ENCODE data around the gene EEA1. TPM values are rescaled to one million over a fixed set of nuclear protein-coding genes. Genes with fewer than 3 reads are reported as not detected.

EEA1 gene
- total RNA-seq, 1 donor from 2014 or later = 9.2 TPM

DNA sequence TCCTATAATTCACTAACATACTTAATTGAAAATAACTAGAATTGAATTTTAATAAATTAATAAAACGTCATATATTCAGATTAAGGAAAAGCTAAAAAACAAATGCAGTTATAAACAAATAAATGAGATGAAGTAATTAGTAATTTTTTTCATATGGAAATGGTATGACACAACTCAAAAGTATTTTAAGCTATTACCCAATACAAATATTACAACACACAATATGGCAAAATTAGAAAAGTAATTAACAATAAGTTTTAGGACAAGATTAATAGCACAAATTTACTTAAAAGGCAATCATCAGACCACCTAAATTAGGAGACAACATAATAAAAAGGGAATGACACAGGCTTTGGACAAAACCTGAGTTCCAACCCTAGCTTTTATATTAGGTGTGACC is 81.7 kb downstream of the EEA1 start:
- no peaks in the 10 kb centered on the region for H3K36me3 ChIP-seq (ENCODE audit: control insufficient read depth, insufficient read depth, low read length)

GRCh38 chr12:92845329-92845728 is 83.8 kb downstream of the EEA1 start:
- H3K4me3 ChIP-seq (ENCODE audit: low read depth, low read length) = no peak overlapping the region
- no peaks in the 10 kb centered on the region for H3K36me3 ChIP-seq (ENCODE audit: control insufficient read depth, insufficient read depth, low read length)
- no peaks in the 10 kb centered on the region for H3K27me3 ChIP-seq (ENCODE audit: control insufficient read depth, insufficient read depth, low read length)
- DNase-seq (ENCODE audit: low read depth) = no peak
- TF ChIP-seq, protein P1, sequence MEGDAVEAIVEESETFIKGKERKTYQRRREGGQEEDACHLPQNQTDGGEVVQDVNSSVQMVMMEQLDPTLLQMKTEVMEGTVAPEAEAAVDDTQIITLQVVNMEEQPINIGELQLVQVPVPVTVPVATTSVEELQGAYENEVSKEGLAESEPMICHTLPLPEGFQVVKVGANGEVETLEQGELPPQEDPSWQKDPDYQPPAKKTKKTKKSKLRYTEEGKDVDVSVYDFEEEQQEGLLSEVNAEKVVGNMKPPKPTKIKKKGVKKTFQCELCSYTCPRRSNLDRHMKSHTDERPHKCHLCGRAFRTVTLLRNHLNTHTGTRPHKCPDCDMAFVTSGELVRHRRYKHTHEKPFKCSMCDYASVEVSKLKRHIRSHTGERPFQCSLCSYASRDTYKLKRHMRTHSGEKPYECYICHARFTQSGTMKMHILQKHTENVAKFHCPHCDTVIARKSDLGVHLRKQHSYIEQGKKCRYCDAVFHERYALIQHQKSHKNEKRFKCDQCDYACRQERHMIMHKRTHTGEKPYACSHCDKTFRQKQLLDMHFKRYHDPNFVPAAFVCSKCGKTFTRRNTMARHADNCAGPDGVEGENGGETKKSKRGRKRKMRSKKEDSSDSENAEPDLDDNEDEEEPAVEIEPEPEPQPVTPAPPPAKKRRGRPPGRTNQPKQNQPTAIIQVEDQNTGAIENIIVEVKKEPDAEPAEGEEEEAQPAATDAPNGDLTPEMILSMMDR (IDR thresholded peaks at IDR 0.05; ENCODE audit: insufficient read depth, low read length, poor library complexity, severe bottlenecking) = no peak

More for the DNA sequence above, 81.7 kb downstream of the EEA1 start:
- no peaks in the 10 kb centered on the region for H3K27me3 ChIP-seq (ENCODE audit: control insufficient read depth, insufficient read depth, low read length)
- TF ChIP-seq, protein P1 (IDR thresholded peaks at IDR 0.05; ENCODE audit: insufficient read depth, low read length, poor library complexity, severe bottlenecking) = no peak
- DNase-seq (ENCODE audit: low read depth) = no peak
- no peak overlapping the region for H3K4me3 ChIP-seq (ENCODE audit: low read depth, low read length)

DNA sequence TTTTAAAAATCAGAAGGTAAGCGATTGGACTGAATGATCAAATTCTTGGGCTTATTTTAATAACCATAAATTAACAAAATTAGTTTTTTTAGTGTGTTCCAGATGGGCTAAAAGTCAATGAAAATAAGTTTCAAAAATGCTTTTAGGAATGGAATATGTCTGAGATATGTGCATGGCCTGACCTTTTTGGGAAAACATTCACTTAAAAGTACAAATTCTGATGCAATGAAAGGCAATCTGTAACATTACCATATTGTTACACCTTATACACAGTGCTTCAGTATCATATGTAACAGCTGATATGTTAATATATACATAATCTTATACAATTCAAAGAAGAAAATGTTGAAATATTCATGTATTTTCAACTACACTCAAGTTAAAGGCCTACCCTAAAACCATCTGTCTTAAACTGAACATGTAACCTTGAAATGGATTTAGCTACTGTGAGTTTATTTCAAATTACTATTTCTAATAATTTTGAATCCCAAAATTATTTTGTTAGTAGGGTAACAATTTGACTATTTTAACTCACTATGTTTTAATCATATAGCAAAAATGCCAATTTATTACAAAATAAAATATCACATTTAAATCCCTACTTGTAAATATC is 84.8 kb downstream of the EEA1 start:
- Histone ChIP-seq H3K4me3 (ENCODE audit: low read depth, low read length) (no peak overlapping the region), H3K36me3 (ENCODE audit: control insufficient read depth, insufficient read depth, low read length) (no peaks in the 10 kb centered on the region), H3K27me3 (ENCODE audit: control insufficient read depth, insufficient read depth, low read length) (no peaks in the 10 kb centered on the region)
- no peak for DNase-seq (ENCODE audit: low read depth)
- TF ChIP-seq, protein P1 (IDR thresholded peaks at IDR 0.05; ENCODE audit: insufficient read depth, low read length, poor library complexity, severe bottlenecking) = no peak

- Histone ChIP-seq H3K4me3 (ENCODE audit: low read depth, low read length) (no peak overlapping the region), H3K27me3 (ENCODE audit: control insufficient read depth, insufficient read depth, low read length) (no peaks in the 10 kb centered on the region), H3K36me3 (ENCODE audit: control insufficient read depth, insufficient read depth, low read length) (no peaks in the 10 kb centered on the region)
- no peak for DNase-seq (ENCODE audit: low read depth)
- TF ChIP-seq, protein P1 (IDR thresholded peaks at IDR 0.05; ENCODE audit: insufficient read depth, low read length, poor library complexity, severe bottlenecking) = no peak
Observed at GRCh38 chr12:92829686-92830282, 99.3 kb downstream of the EEA1 start.

GRCh38 chr12:92828565-92828964 is 100.5 kb downstream of the EEA1 start:
- Histone ChIP-seq H3K4me3 (ENCODE audit: low read depth, low read length) (no peak overlapping the region), H3K36me3 (ENCODE audit: control insufficient read depth, insufficient read depth, low read length) (no peaks in the 10 kb centered on the region), H3K27me3 (ENCODE audit: control insufficient read depth, insufficient read depth, low read length) (no peaks in the 10 kb centered on the region)
- DNase-seq (ENCODE audit: low read depth) = no peak
- TF ChIP-seq, protein P1 (IDR thresholded peaks at IDR 0.05; ENCODE audit: insufficient read depth, low read length, poor library complexity, severe bottlenecking) = no peak
